Right renal pelvis (tissue), 4 donors: ENCODE results near the gene ARAP1. TPM values are rescaled to one million over a fixed set of nuclear protein-coding genes. Genes with fewer than 3 reads are reported as not detected.

Experiments
- DNase-seq, 4 donors: peaks; one replicate each; pipeline ENCODE4 v3.0.0-alpha.2; 2013; ENCODE audit warnings: low read depth in 4 of 4, low spot score in 3 of 4, missing footprints in 1 of 4
- polyA plus RNA-seq, 4 donors: library from polyadenylated mRNA; unstranded; fragments of 120-200 nt; gene quantifications; one replicate each; pipeline ENCODE4 v1.2.1, GENCODE V29; 2013; ENCODE audit not compliant: insufficient read length in 4 of 4

Gene ARAP1
- polyA plus RNA-seq, 4 donors = 62.1 to 85.6 (median 65.4) TPM

GRCh38 chr11:72744474-72744873 lies 7.7 kb downstream of the ARAP1 start:
- DNase-seq = no peak

GRCh38 chr11:72743321-72744221 lies 8.6 kb downstream of the ARAP1 start:
- no peak for DNase-seq

- DNase-seq = no peak
These were observed 9.5 kb downstream of the ARAP1 start for GRCh38 chr11:72742513-72743320.

GRCh38 chr11:72741849-72742512 lies 10.2 kb downstream of the ARAP1 start:
- DNase-seq = no peak

- no peak for DNase-seq
These were observed 10.8 kb downstream of the ARAP1 start for GRCh38 chr11:72741429-72741833.

GRCh38 chr11:72740562-72741428 lies 11.4 kb downstream of the ARAP1 start:
- DNase-seq = no peak

- no peak for DNase-seq
These were observed 12.2 kb downstream of the ARAP1 start for GRCh38 chr11:72740060-72740424.

- no peak for DNase-seq
These were observed 12.8 kb downstream of the ARAP1 start for GRCh38 chr11:72739240-72740059.

GRCh38 chr11:72738199-72739141 lies 13.7 kb downstream of the ARAP1 start:
- no peak for DNase-seq

- no peak for DNase-seq
These were observed 14.9 kb downstream of the ARAP1 start for GRCh38 chr11:72737336-72737735.

GRCh38 chr11:72736452-72737069 lies 15.6 kb downstream of the ARAP1 start:
- DNase-seq = no peak

GRCh38 chr11:72735495-72736027 lies 16.6 kb downstream of the ARAP1 start:
- DNase-seq = no peak

GRCh38 chr11:72732329-72732728 lies 19.9 kb downstream of the ARAP1 start:
- DNase-seq = no peak

GRCh38 chr11:72730737-72731136 lies 21.5 kb downstream of the ARAP1 start:
- DNase-seq = no peak

GRCh38 chr11:72730243-72730642 lies 22.0 kb downstream of the ARAP1 start:
- DNase-seq = no peak

GRCh38 chr11:72727521-72727920 lies 24.7 kb downstream of the ARAP1 start:
- no peak for DNase-seq
